Calu3 (cell line): ENCODE results near the gene MARCHF5. TPM values are rescaled to one million over a fixed set of nuclear protein-coding genes. Genes with fewer than 3 reads are reported as not detected.

Source experiments
- BruUV-seq: library from RNA; stranded (reverse); fragments of 400-500 nt; replicated peaks from 2 replicates; lab custom pipeline; 2021; lab: Mats Ljungman, UMichigan
- CTCF ChIA-PET: fragments of 300-600 bp; sonication (Branson Sonifier 250); formaldehyde crosslinking; loops from one replicate; lab custom pipeline; 2022; ENCODE audit warnings: antibody characterized with exemption; lab: Charles Lee
- DNase-seq: peaks from one replicate; pipeline ENCODE4 v3.0.0; 2022
- H3K27ac Mint-ChIP-seq: one replicate; pipeline ENCODE4 v1.8.0; 2022; ENCODE audit warnings: mixed read lengths; ENCODE audit not compliant: unreplicated experiment
- H3K27me3 Mint-ChIP-seq: one replicate; pipeline ENCODE4 v1.8.0; 2022; ENCODE audit warnings: mixed read lengths; ENCODE audit not compliant: unreplicated experiment
- H3K36me3 Mint-ChIP-seq: one replicate; pipeline ENCODE4 v1.8.0; 2022; ENCODE audit warnings: mild to moderate bottlenecking, moderate library complexity, mixed read lengths; ENCODE audit not compliant: insufficient read depth, unreplicated experiment
- H3K4me1 Mint-ChIP-seq: one replicate; pipeline ENCODE4 v1.8.0; 2022; ENCODE audit warnings: mild to moderate bottlenecking, low read depth, mixed read lengths; ENCODE audit not compliant: unreplicated experiment
- H3K4me3 Mint-ChIP-seq: one replicate; pipeline ENCODE4 v1.8.0; 2022; ENCODE audit warnings: mild to moderate bottlenecking, low read depth, moderate library complexity, mixed read lengths; ENCODE audit not compliant: unreplicated experiment
- H3K9me3 Mint-ChIP-seq: one replicate; pipeline ENCODE4 v1.8.0; 2022; ENCODE audit warnings: low read depth, mixed read lengths; ENCODE audit not compliant: unreplicated experiment
- CTCF ChIP-seq: fragments of 200-600 bp; IDR thresholded peaks from one replicate; pipeline ENCODE4 v1.8.0; 2022; ENCODE audit warnings: antibody characterized with exemption; ENCODE audit not compliant: unreplicated experiment
- intact Hi-C: fragments of 100-400 bp; cut with micrococcal nuclease; formaldehyde crosslinking; loops from one replicate; pipeline ENCODE4 v1.10.0; 2022; ENCODE audit not compliant: unreplicated experiment
- total RNA-seq: library from RNA; stranded (reverse); gene quantifications from 2 replicates; pipeline ENCODE4 v1.2.3, GENCODE V29; 2022

The MARCHF5 gene
- total RNA-seq, 1 experiment from 2014 or later: 28.1 TPM

GRCh38 chr10:92264249-92264648 is 26.7 kb upstream of the MARCHF5 start:
- CTCF ChIA-PET: interaction anchor here (0.8 to 1.3 kb wide), 4 partner anchors 25 to 690 kb away, joined by 3 to 4 read pairs (median 3); partner anchors contain the start of genes CPEB3 and MARCHF5
- Mint-ChIP-seq H3K27ac (no peak overlapping the region), H3K4me1 (peaks cover 9% of the 10 kb centered on the region), H3K36me3 (no peaks in the 10 kb centered on the region), H3K9me3 (no peaks in the 10 kb centered on the region), H3K27me3 (no peaks in the 10 kb centered on the region), H3K4me3 (no peak overlapping the region)
- no peak for DNase-seq
- intact Hi-C loops: no loop called here
- TF ChIP-seq CTCF: no peak
- no TSS peak for BruUV-seq

GRCh38 chr10:92265687-92266258 is 25.2 kb upstream of the MARCHF5 start:
- CTCF ChIA-PET: interaction anchor here (0.7 kb wide), 1 partner anchor 336 kb away, joined by 4 read pairs; no protein-coding TSS in a partner anchor
- BruUV-seq: no TSS peak
- peaks cover 9% of the 10 kb centered on the region for H3K4me1 Mint-ChIP-seq

GRCh38 chr10:92267343-92267742 is 23.6 kb upstream of the MARCHF5 start:
- no peak overlapping the region for H3K4me3 Mint-ChIP-seq
- CTCF ChIA-PET: interaction anchor here (0.5 kb wide), 1 partner anchor 63 kb away, joined by 4 read pairs; no protein-coding TSS in a partner anchor

More at GRCh38 chr10:92265687-92266258, 25.2 kb upstream of the MARCHF5 start:
- H3K4me3 Mint-ChIP-seq: no peak overlapping the region
- intact Hi-C loops: no loop called here
- no peaks in the 10 kb centered on the region for H3K36me3 Mint-ChIP-seq
- no peak overlapping the region for H3K27ac Mint-ChIP-seq
- DNase-seq: no peak
- no peak for TF ChIP-seq CTCF
- H3K9me3 Mint-ChIP-seq: no peaks in the 10 kb centered on the region
- no peaks in the 10 kb centered on the region for H3K27me3 Mint-ChIP-seq

GRCh38 chr10:92268748-92269147 is 22.2 kb upstream of the MARCHF5 start:
- intact Hi-C loops: no loop called here
- no peak for DNase-seq
- no TSS peak for BruUV-seq
- CTCF ChIA-PET: no interaction called here
- H3K4me1 Mint-ChIP-seq: peaks cover 9% of the 10 kb centered on the region
- no peak for TF ChIP-seq CTCF
- no peak overlapping the region for H3K27ac Mint-ChIP-seq
- no peaks in the 10 kb centered on the region for H3K36me3 Mint-ChIP-seq
- no peaks in the 10 kb centered on the region for H3K9me3 Mint-ChIP-seq
- H3K4me3 Mint-ChIP-seq: no peak overlapping the region
- H3K27me3 Mint-ChIP-seq: no peaks in the 10 kb centered on the region

More at GRCh38 chr10:92267343-92267742, 23.6 kb upstream of the MARCHF5 start:
- no peak for TF ChIP-seq CTCF
- no TSS peak for BruUV-seq
- Mint-ChIP-seq H3K9me3 (no peaks in the 10 kb centered on the region), H3K4me1 (peaks cover 9% of the 10 kb centered on the region), H3K27ac (no peak overlapping the region), H3K27me3 (no peaks in the 10 kb centered on the region), H3K36me3 (no peaks in the 10 kb centered on the region)
- intact Hi-C loops: no loop called here
- DNase-seq: no peak
